ENCODE results near the gene CTNNA2. TPM values are rescaled to one million over a fixed set of nuclear protein-coding genes. Genes with fewer than 3 reads are reported as not detected.

CTNNA2 gene
- polyA plus RNA-seq, 2 of the 4 experiments (the other 2 are of a cell fraction): 0.50 to 0.94 TPM

DNA sequence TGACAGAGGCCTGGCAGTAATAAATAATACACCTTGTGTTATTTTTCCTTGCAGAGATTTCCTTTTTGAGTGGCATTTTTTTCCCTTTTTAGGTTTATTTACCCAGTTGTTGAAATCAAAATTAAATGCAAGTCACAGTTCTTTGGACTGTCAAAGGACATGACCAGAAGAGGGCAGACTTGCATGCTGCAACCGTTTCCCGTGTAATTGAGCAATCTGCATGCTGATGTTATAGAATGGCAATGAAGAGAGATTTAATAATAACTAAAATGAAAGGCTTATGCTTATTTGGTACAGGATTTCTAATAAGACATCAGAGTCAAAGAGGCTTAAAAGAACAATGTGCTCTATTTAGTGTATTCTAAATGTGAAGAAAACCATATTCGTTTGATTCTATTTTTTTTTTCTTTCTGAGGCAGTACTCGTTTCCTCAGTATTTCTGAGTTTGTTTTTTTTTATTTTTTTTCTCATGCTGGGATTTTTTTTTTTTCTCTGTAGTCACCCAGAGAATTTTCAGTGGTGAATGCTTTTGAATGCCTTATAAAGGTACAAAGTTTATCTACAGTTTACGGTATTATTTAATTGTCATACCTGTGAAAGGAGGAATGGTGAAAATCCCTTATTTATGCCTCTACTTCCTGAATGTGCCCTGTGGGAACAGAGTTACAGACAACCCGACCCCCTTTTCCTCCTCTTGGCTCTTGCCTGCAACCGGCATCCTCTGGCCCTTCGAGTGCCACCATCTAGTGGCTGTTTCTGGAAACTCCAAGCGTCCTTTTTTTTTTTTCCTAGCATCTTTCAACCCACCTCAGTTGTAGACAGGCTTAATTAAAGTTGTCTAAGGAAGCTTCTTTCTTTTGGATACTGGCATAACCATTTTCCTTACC, 423.2 kb downstream of the CTNNA2 start:
- ATAC-seq (peak; percentile 93 to 97), DNase-seq (ENCODE audit: low read depth in 1 of 2, low spot score in 1 of 2) (peak; percentile 9 to 78), FAIRE-seq (peak; percentile 84)
- no peaks in the 10 kb centered on the region for H3K9me3 ChIP-seq
- no peak overlapping the region for H3K4me3 ChIP-seq
- no peak for TF ChIP-seq RARB (CRISPR knock-in tag; IDR thresholded peaks at IDR 0.05)
- TF ChIP-seq RNF2 (IDR thresholded peaks at IDR 0.05; ENCODE audit: borderline replicate concordance, low read depth): no peak
- TF ChIP-seq CBX8 (IDR thresholded peaks at IDR 0.05): no peak
- TF ChIP-seq CEBPB (IDR thresholded peaks at IDR 0.05): peak; percentile 94
- TF ChIP-seq RAD21 (conservative IDR thresholded peaks at IDR 0.05 in 1 of 2, IDR thresholded peaks at IDR 0.05 in 1 of 2): peak; percentile 33 to 58; a peak in 4 of 5 replicates
- no peak for TF ChIP-seq TP53 (CRISPR knock-in tag; IDR thresholded peaks at IDR 0.05)
- TF ChIP-seq FOSL2 (IDR thresholded peaks at IDR 0.05): no peak
- TF ChIP-seq FOSL2 (CRISPR knock-in tag; IDR thresholded peaks at IDR 0.05): no peak
- no peak for TF ChIP-seq POLR2A (IDR thresholded peaks at IDR 0.05; ENCODE audit: low read length)
- TF ChIP-seq PHF8 (IDR thresholded peaks at IDR 0.05; ENCODE audit: borderline replicate concordance, low read depth): no peak
- peak; percentile 59 for TF ChIP-seq CTCF (IDR thresholded peaks at IDR 0.05)
- no peak for TF ChIP-seq RCOR1 (IDR thresholded peaks at IDR 0.05; ENCODE audit: low read depth, low read length)
- TF ChIP-seq HOXB5 (CRISPR knock-in tag; IDR thresholded peaks at IDR 0.05): no peak
- 0 out of 2 replicates have a peak, but pooled peaks have one; percentile 23 for TF ChIP-seq NFE2L2 (conservative IDR thresholded peaks at IDR 0.05; ENCODE audit: low read length)
- peak; percentile 38; the same call in 2 of the 3 replicates for TF ChIP-seq SMC3 (IDR thresholded peaks at IDR 0.05)
- peak; percentile 38 for TF ChIP-seq MAFK (IDR thresholded peaks at IDR 0.05; ENCODE audit: partially characterized antibody)
- TF ChIP-seq NR3C1 (IDR thresholded peaks at IDR 0.05): no peak
- TF ChIP-seq RFX5 (IDR thresholded peaks at IDR 0.05): no peak
- 1% methylated on average over 9 of the region's 9 CpGs for WGBS (ENCODE audit: missing lambda C conversion rate)
- no peaks in the 10 kb centered on the region for H3K4me1 ChIP-seq
- POLR2A ChIA-PET: no interaction called here
- CTCF ChIA-PET: interaction anchor here (0.6 to 1.0 kb wide), 2 partner anchors 16 to 42 kb away, joined by 3 to 6 read pairs; no protein-coding TSS in a partner anchor
- no peak overlapping the region for H3K27ac ChIP-seq
- H3K4me2 ChIP-seq: peak overlapping the region; percentile 45

- Histone ChIP-seq H3K27ac (no peak overlapping the region), H3K9me3 (no peaks in the 10 kb centered on the region), H3K4me2 (no peak overlapping the region), H3K4me3 (no peak overlapping the region), H3K4me1 (no peaks in the 10 kb centered on the region)
- ChIA-PET CTCF (interaction anchor here (0.6 to 1.0 kb wide), 2 partner anchors 17 to 43 kb away, joined by 3 to 6 read pairs; no protein-coding TSS in a partner anchor), POLR2A (no interaction called here)
- DNase-seq (ENCODE audit: low read depth in 1 of 2, low spot score in 1 of 2) (no peak), FAIRE-seq (no peak), ATAC-seq (no peak)
- 53% methylated on average over 3 of the region's 3 CpGs for WGBS (ENCODE audit: missing lambda C conversion rate)
- TF ChIP-seq EHF (CRISPR knock-in tag; IDR thresholded peaks at IDR 0.05) (no peak), POLR2AphosphoS2 (conservative IDR thresholded peaks at IDR 0.05; ENCODE audit: low read length) (no peak), ZC3H11A (IDR thresholded peaks at IDR 0.05) (no peak), HEYL (CRISPR knock-in tag; IDR thresholded peaks at IDR 0.05) (no peak), ZSCAN20 (CRISPR knock-in tag; IDR thresholded peaks at IDR 0.05) (no peak), MAX (IDR thresholded peaks at IDR 0.05) (no peak), BHLHE40 (IDR thresholded peaks at IDR 0.05; ENCODE audit: low read depth, low read length) (no peak), FOSB (CRISPR knock-in tag; IDR thresholded peaks at IDR 0.05) (no peak), REST (IDR thresholded peaks at IDR 0.05) (no peak), HOXB5 (CRISPR knock-in tag; IDR thresholded peaks at IDR 0.05) (no peak), CTCF (IDR thresholded peaks at IDR 0.05) (no peak), CHD4 (IDR thresholded peaks at IDR 0.05; ENCODE audit: borderline replicate concordance) (no peak), TFCP2L1 (CRISPR knock-in tag; IDR thresholded peaks at IDR 0.05) (no peak), CHD2 (IDR thresholded peaks at IDR 0.05; ENCODE audit: low read length, partially characterized antibody) (no peak), NR3C1 (IDR thresholded peaks at IDR 0.05) (no peak)
Observed at GRCh38 chr2:79936715-79937114, 423.9 kb downstream of the CTNNA2 start.

Data from A549 (cell line).